Activated CD4-positive, alpha-beta T cell treated with anti-CD3 and anti-CD28 coated beads, Interleukin-10, Interleukin-2, amounts not matched to agents 100 ng/mL and 50 ng/mL, durations not matched to agents 16 hours and 8 hours (primary cell): Measurements from ENCODE around the gene SLC51B.
A peak's percentile ranks its signal among the peaks of the same experiment; 100 is the strongest.
"Not testable (repeated sequence)": the region's sequence is repeated elsewhere in the genome, so short reads cannot be mapped to it uniquely, and the experiment has no call there.

Source experiments
- DNase-seq: peaks from one replicate; pipeline ENCODE4 v3.0.0-alpha.2; 2020

SLC51B gene

GRCh38 chr15:65042776-65043327 lies 2.3 kb upstream of the SLC51B start:
- DNase-seq = no peak

- DNase-seq = not testable (repeated sequence)
Observed at GRCh38 chr15:65044218-65044617, 969 bp upstream of the SLC51B start.

- no peak for DNase-seq
Observed at GRCh38 chr15:65048241-65048640, 3.1 kb downstream of the SLC51B start.

GRCh38 chr15:65049418-65049840 lies 4.2 kb downstream of the SLC51B start:
- peak; percentile 91 for DNase-seq

GRCh38 chr15:65050270-65050669 lies 5.1 kb downstream of the SLC51B start:
- DNase-seq = peak; percentile 12

GRCh38 chr15:65051266-65051665 lies 6.1 kb downstream of the SLC51B start:
- no peak for DNase-seq

GRCh38 chr15:65052956-65053355 lies 7.8 kb downstream of the SLC51B start:
- DNase-seq = no peak

GRCh38 chr15:65054333-65055200 lies 9.4 kb downstream of the SLC51B start:
- peak; percentile 65 for DNase-seq

- no peak for DNase-seq
Observed at GRCh38 chr15:65055201-65055870, 10.1 kb downstream of the SLC51B start.

GRCh38 chr15:65056106-65056505 lies 10.9 kb downstream of the SLC51B start:
- DNase-seq = no peak

GRCh38 chr15:65056868-65057548 lies 11.8 kb downstream of the SLC51B start:
- DNase-seq = no peak

GRCh38 chr15:65057549-65057940 lies 12.4 kb downstream of the SLC51B start:
- no peak for DNase-seq

- DNase-seq = no peak
Observed at GRCh38 chr15:65058394-65059368, 13.5 kb downstream of the SLC51B start.

- DNase-seq = no peak
Observed at GRCh38 chr15:65059369-65059750, 14.2 kb downstream of the SLC51B start.

GRCh38 chr15:65059931-65060596 lies 14.9 kb downstream of the SLC51B start:
- DNase-seq = no peak

GRCh38 chr15:65060641-65061397 lies 15.6 kb downstream of the SLC51B start:
- DNase-seq = no peak

- DNase-seq = no peak
Observed at GRCh38 chr15:65062061-65062460, 16.9 kb downstream of the SLC51B start.

- no peak for DNase-seq
Observed at GRCh38 chr15:65062726-65063125, 17.5 kb downstream of the SLC51B start.

GRCh38 chr15:65066001-65066634 lies 20.9 kb downstream of the SLC51B start:
- no peak for DNase-seq

GRCh38 chr15:65066635-65067316 lies 21.6 kb downstream of the SLC51B start:
- no peak for DNase-seq
